IMR-90 (cell line): Measurements from ENCODE around the gene FGF2. TPM values are rescaled to one million over a fixed set of nuclear protein-coding genes. Genes with fewer than 3 reads are reported as not detected.

Experiments used
- ATAC-seq: fragments of 200-7000 bp; cut with Tn5 transposase; 2 replicates; pipeline ENCODE4 v1.9.1; 2020; ENCODE audit warnings: low read depth, mild to moderate bottlenecking, moderate library complexity
- BruUV-seq: library from RNA; stranded (reverse); fragments of 400-500 nt; replicated peaks from 2 replicates; lab custom pipeline; 2021; lab: Mats Ljungman, UMichigan
- CTCF ChIA-PET: fragments of 300-600 bp; formaldehyde crosslinking; extraction: SDS; loops from one replicate; lab custom pipeline; 2021; ENCODE audit warnings: antibody characterized with exemption; lab: Yijun Ruan, JAX
- POLR2A ChIA-PET: fragments of 300-600 bp; sonication (Branson Sonifier 250); formaldehyde crosslinking; loops from one replicate; lab custom pipeline; 2022; ENCODE audit warnings: antibody characterized with exemption; ENCODE audit not compliant: unreplicated experiment; lab: Charles Lee
- DNase-seq: peaks from one replicate; pipeline ENCODE4 v3.0.0; 2013
- H2AFZ ChIP-seq: replicated peaks from 2 replicates; pipeline ENCODE3; 2013; ENCODE audit warnings: low read length, mild to moderate bottlenecking; ENCODE audit not compliant: poor library complexity
- H2AK5ac ChIP-seq: 2 replicates; pipeline ENCODE4 v1.6.1; 2013; ENCODE audit warnings: low read depth, low read length, inconsistent platforms
- H2AK9ac ChIP-seq: replicated peaks from 2 replicates; pipeline ENCODE3; 2013; ENCODE audit warnings: mild to moderate bottlenecking, low read depth, low read length, moderate library complexity; ENCODE audit not compliant: poor library complexity
- H2BK120ac ChIP-seq: 2 replicates; pipeline ENCODE4 v1.6.1; 2013; ENCODE audit warnings: low read depth, low read length, inconsistent platforms
- H2BK15ac ChIP-seq: 3 replicates; pipeline ENCODE4 v1.6.1; 2013; ENCODE audit warnings: low read depth, low read length, inconsistent platforms
- H2BK20ac ChIP-seq: 2 replicates; pipeline ENCODE4 v1.6.1; 2013; ENCODE audit warnings: low read depth, mild to moderate bottlenecking, inconsistent platforms, low read length, moderate library complexity
- H2BK5ac ChIP-seq: 2 replicates; pipeline ENCODE4 v1.6.1; 2013; ENCODE audit warnings: mild to moderate bottlenecking, low read depth, low read length, inconsistent platforms; ENCODE audit not compliant: poor library complexity, severe bottlenecking
- H3K14ac ChIP-seq: replicated peaks from 2 replicates; pipeline ENCODE4 v1.6.1; 2013; ENCODE audit warnings: low read depth, low read length, inconsistent platforms
- H3K18ac ChIP-seq: 2 replicates; pipeline ENCODE4 v1.6.1; 2013; ENCODE audit warnings: low read depth, low read length, control low read depth
- H3K23ac ChIP-seq: 2 replicates; pipeline ENCODE4 v1.6.1; 2013; ENCODE audit warnings: low read depth, low read length, inconsistent platforms
- H3K27ac ChIP-seq: 2 replicates; pipeline ENCODE4 v1.5.1; 2013; ENCODE audit warnings: mild to moderate bottlenecking, control low read depth, low read length; ENCODE audit not compliant: insufficient read depth
- H3K27me3 ChIP-seq: 2 replicates; pipeline ENCODE4 v1.6.1; 2013; ENCODE audit warnings: low read length; ENCODE audit not compliant: control insufficient read depth, insufficient read depth
- H3K36me3 ChIP-seq: 2 replicates; pipeline ENCODE4 v1.6.1; 2013; ENCODE audit warnings: low read length, mixed read lengths; ENCODE audit not compliant: control insufficient read depth, insufficient read depth
- H3K4ac ChIP-seq: 2 replicates; pipeline ENCODE4 v1.6.1; 2013; ENCODE audit warnings: low read depth, low read length, inconsistent platforms
- H3K4me1 ChIP-seq: 2 replicates; pipeline ENCODE4 v1.6.1; 2013; ENCODE audit warnings: low read length, mixed read lengths; ENCODE audit not compliant: control insufficient read depth, insufficient read depth
- H3K4me2 ChIP-seq: 2 replicates; pipeline ENCODE4 v1.6.1; 2013; ENCODE audit warnings: low read depth, mild to moderate bottlenecking, control low read depth, low read length, moderate library complexity
- H3K4me3 ChIP-seq: 2 replicates; pipeline ENCODE4 v1.5.1; 2013; ENCODE audit warnings: low read depth, mild to moderate bottlenecking, control low read depth, low read length, moderate library complexity; ENCODE audit not compliant: insufficient read depth
- H3K56ac ChIP-seq: 2 replicates; pipeline ENCODE4 v1.6.1; 2013; ENCODE audit warnings: low read length, inconsistent platforms; ENCODE audit not compliant: insufficient read depth; ENCODE audit errors: extremely low read depth
- H3K79me1 ChIP-seq, 2 experiments: 2 replicates each; pipeline ENCODE4 v1.6.1; 2013; ENCODE audit warnings: low read length in 2 of 2, inconsistent platforms in 1 of 2, low read depth in 1 of 2
- H3K9ac ChIP-seq: 2 replicates; pipeline ENCODE4 v1.6.1; 2013; ENCODE audit warnings: low read depth, low read length, control low read depth
- H3K9me1 ChIP-seq: 2 replicates; pipeline ENCODE4 v1.6.1; 2013; ENCODE audit warnings: low read length, inconsistent platforms; ENCODE audit not compliant: insufficient read depth
- H3K9me3 ChIP-seq: 2 replicates; pipeline ENCODE4 v1.6.1; 2013; ENCODE audit warnings: low read length; ENCODE audit not compliant: control insufficient read depth, insufficient read depth
- H4K20me1 ChIP-seq: 2 replicates; pipeline ENCODE4 v1.6.1; 2013; ENCODE audit warnings: low read length, inconsistent platforms; ENCODE audit not compliant: insufficient read depth
- H4K5ac ChIP-seq: 2 replicates; pipeline ENCODE4 v1.6.1; 2013; ENCODE audit warnings: mild to moderate bottlenecking, low read depth, low read length, control low read depth
- H4K8ac ChIP-seq, 2 experiments: 2 replicates each; pipeline ENCODE4 v1.6.1; 2013; ENCODE audit warnings: low read depth in 2 of 2, low read length in 2 of 2, control low read depth in 1 of 2, inconsistent platforms in 1 of 2
- H4K91ac ChIP-seq: 2 replicates; pipeline ENCODE4 v1.6.1; 2013; ENCODE audit warnings: low read depth, low read length, inconsistent platforms; ENCODE audit not compliant: insufficient read depth
- BHLHE40 ChIP-seq: fragments of 150-350 bp; IDR thresholded peaks from 2 replicates; pipeline ENCODE4 v1.6.1; 2016; ENCODE audit warnings: mild to moderate bottlenecking, low read depth, low read length
- CEBPB ChIP-seq: IDR thresholded peaks from 2 replicates; pipeline ENCODE4 v1.6.1; 2012; ENCODE audit warnings: low read depth, low read length, improper control_type of control experiment
- CHD1 ChIP-seq: IDR thresholded peaks from 2 replicates; pipeline ENCODE4 v1.6.1; 2012; ENCODE audit warnings: low read depth, low read length, improper control_type of control experiment
- ELK1 ChIP-seq: fragments of 150-350 bp; IDR thresholded peaks from 2 replicates; pipeline ENCODE4 v1.6.1; 2016; ENCODE audit warnings: low read depth, mild to moderate bottlenecking, low read length, moderate library complexity, borderline replicate concordance
- FOS ChIP-seq: fragments of 150-350 bp; IDR thresholded peaks from 2 replicates; pipeline ENCODE4 v1.6.1; 2016; ENCODE audit warnings: low read depth, low read length
- MAFK ChIP-seq: IDR thresholded peaks from 2 replicates; pipeline ENCODE4 v1.6.1; 2012; ENCODE audit warnings: low read depth, low read length, improper control_type of control experiment
- MAZ ChIP-seq: IDR thresholded peaks from 2 replicates; pipeline ENCODE4 v1.6.1; 2012; ENCODE audit warnings: low read depth, mild to moderate bottlenecking, low read length, improper control_type of control experiment, moderate library complexity, borderline replicate concordance
- MXI1 ChIP-seq: IDR thresholded peaks from 2 replicates; pipeline ENCODE4 v1.6.1; 2012; ENCODE audit warnings: low read depth, mild to moderate bottlenecking, low read length, moderate library complexity, borderline replicate concordance
- NFE2L2 ChIP-seq: fragments of 150-350 bp; IDR thresholded peaks from 2 replicates; pipeline ENCODE4 v1.6.1; 2016; ENCODE audit warnings: low read depth, mild to moderate bottlenecking, low read length
- POLR2A ChIP-seq: IDR thresholded peaks from 2 replicates; pipeline ENCODE4 v1.6.1; 2012; ENCODE audit warnings: mild to moderate bottlenecking, low read depth, low read length
- RAD21 ChIP-seq: IDR thresholded peaks from 2 replicates; pipeline ENCODE4 v1.6.1; 2012; ENCODE audit warnings: low read length, improper control_type of control experiment
- RCOR1 ChIP-seq: IDR thresholded peaks from 2 replicates; pipeline ENCODE4 v1.6.1; 2012; ENCODE audit warnings: mild to moderate bottlenecking, low read length, improper control_type of control experiment; ENCODE audit not compliant: insufficient replicate concordance
- RFX5 ChIP-seq: IDR thresholded peaks from 2 replicates; pipeline ENCODE4 v1.8.0; 2012; ENCODE audit warnings: low read depth, mild to moderate bottlenecking, low read length, moderate library complexity
- SMC3 ChIP-seq: fragments of 150-350 bp; IDR thresholded peaks from 2 replicates; pipeline ENCODE4 v1.6.1; 2016; ENCODE audit warnings: low read depth, mild to moderate bottlenecking, antibody characterized with exemption, low read length, moderate library complexity
- USF2 ChIP-seq: fragments of 150-350 bp; IDR thresholded peaks from 2 replicates; pipeline ENCODE4 v1.6.1; 2017; ENCODE audit warnings: mild to moderate bottlenecking, antibody characterized with exemption, low read length, low read depth
- WGBS, 2 experiments: methylation state at CpG; one replicate each; pipeline versions ENCODE4 v1.1.5 to v1.1.7; 2013; ENCODE audit warnings: missing lambda C conversion rate in 2 of 2; ENCODE audit not compliant: insufficient read length in 1 of 2; ENCODE audit errors: extremely low coverage in 2 of 2; 5-methylcytosine and 5-hydroxymethylcytosine counted together
- dilution Hi-C: fragments of 300-500 bp; cut with HindIII; formaldehyde crosslinking; loops from one replicate; pipeline ENCODE4 v1.14.3; 2018; ENCODE audit warnings: low sequenced_read_pairs; ENCODE audit not compliant: unreplicated experiment
- in situ Hi-C: fragments of 300-500 bp; cut with MboI; formaldehyde crosslinking; loops from 3 replicates; pipeline ENCODE4 v1.14.3; 2019; ENCODE audit warnings: low sequenced_read_pairs, inconsistent platforms, mixed read lengths
- intact Hi-C: fragments of 100-400 bp; cut with micrococcal nuclease; formaldehyde crosslinking; loops from 2 replicates; pipeline ENCODE4 v1.10.0; 2022
- polyA plus RNA-seq, 3 experiments: library from polyadenylated mRNA; depleted of rRNA; stranded (reverse); fragments of >200 nt; gene quantifications; 2 replicates each; pipeline ENCODE4 v1.2.3, GENCODE V29; 2012; ENCODE audit warnings: low replicate concordance in 1 of 3
- total RNA-seq: library from RNA; depleted of rRNA; stranded (reverse); fragments of >200 nt; gene quantifications from 2 replicates; pipeline ENCODE4 v1.2.3, GENCODE V29; 2012

FGF2 gene
- total and polyA plus RNA-seq, 2 of the 4 experiments (the other 2 are of a cell fraction): 12.9 to 27.1 TPM

DNA sequence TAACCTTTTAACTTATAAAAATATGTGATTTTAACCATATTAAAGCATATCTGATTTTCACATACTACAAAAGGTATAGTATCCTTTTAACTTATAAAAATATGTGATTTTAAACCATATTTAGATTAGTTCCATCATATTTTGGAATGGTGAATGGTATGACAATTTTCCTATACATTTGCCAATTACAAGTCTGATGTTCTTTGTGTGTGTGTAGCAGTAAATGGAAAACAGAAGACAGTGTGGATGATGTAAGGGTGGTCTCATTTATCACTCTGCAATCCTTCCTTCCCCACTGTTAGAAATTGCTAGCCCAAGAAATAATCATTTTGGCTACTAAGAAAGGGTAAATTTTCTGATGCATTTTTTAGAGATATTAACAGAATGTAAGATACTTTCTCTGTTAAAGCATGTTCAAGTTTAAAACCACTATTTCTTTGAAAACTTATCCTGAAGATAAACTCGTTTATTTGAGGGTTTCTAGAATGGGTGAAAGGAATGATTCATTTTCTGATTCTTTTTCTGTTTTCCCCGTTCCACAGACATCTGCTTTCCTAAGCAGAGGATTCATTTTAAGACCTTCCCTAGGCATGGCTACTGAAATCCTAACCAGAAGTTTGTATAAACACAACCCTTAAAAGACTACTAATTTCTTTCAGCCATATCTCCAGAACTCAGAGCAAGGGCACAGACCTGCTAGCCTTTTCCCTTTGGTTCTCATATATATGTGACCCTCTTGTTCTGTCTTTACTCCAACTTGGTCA, 74.8 kb downstream of the FGF2 start:
- Histone ChIP-seq H3K9ac (no peak overlapping the region), H3K27ac (no peak overlapping the region), H4K91ac (no peak overlapping the region; the same call in 1 of the 2 replicates), H4K20me1 (no peaks in the 10 kb centered on the region), H3K14ac (peak overlapping the region; percentile 44), H3K79me1 (peaks cover 5 to 11% of the 10 kb centered on the region in 2 experiments; a peak in 3 of 4 replicates), H3K36me3 (no peaks in the 10 kb centered on the region; the same call in 1 of the 2 replicates), H2BK20ac (no peak overlapping the region), H3K4me3 (no peak overlapping the region), H3K9me3 (no peaks in the 10 kb centered on the region), H3K4me1 (peaks cover 11% of the 10 kb centered on the region), H3K23ac (no peak overlapping the region; the same call in 1 of the 2 replicates), H2AK9ac (no peak overlapping the region), H3K18ac (peak overlapping the region; percentile 14; the same call in 1 of the 2 replicates), H3K4me2 (no peak overlapping the region), H3K27me3 (no peaks in the 10 kb centered on the region), H3K9me1 (peaks cover 10% of the 10 kb centered on the region), H2BK120ac (peak overlapping the region; percentile 30), H4K8ac (peak overlapping the region in 1 of 2 experiments; percentile 26; a peak in 2 of 4 replicates), H2AK5ac (peak overlapping the region; percentile 36; the same call in 1 of the 2 replicates), H3K4ac (no peak overlapping the region), H2BK5ac (peak overlapping the region; percentile 60), H3K56ac (0 out of 2 replicates have a peak overlapping the region, but pooled peaks have one; percentile 18), H2BK15ac (no peak overlapping the region), H4K5ac (no peak overlapping the region), H2AFZ (no peak overlapping the region)
- ATAC-seq (peak; percentile 31), DNase-seq (peak; percentile 58)
- BruUV-seq: no TSS peak
- 17% methylated on average over 1 of the region's 2 CpGs; no CpG with 5 or more reads in 1 of the 2 experiments for WGBS, 2 experiments
- CTCF ChIA-PET: no interaction called here
- intact Hi-C loops: no loop called here
- dilution Hi-C loops: loop anchor here (25.0 kb wide), 2 partner anchors 139 to 289 kb away; partner anchors contain the start of gene IL21
- in situ Hi-C loops: loop anchor here (25.0 kb wide), 1 partner anchor 589 kb away; no protein-coding TSS in a partner anchor
- POLR2A ChIA-PET: no interaction called here
- no peak for TF ChIP-seq POLR2A
- TF ChIP-seq FOS: no peak
- TF ChIP-seq MXI1: no peak
- no peak for TF ChIP-seq RAD21
- TF ChIP-seq RFX5: no peak
- TF ChIP-seq CEBPB: no peak
- no peak for TF ChIP-seq RCOR1
- no peak for TF ChIP-seq MAZ
- no peak for TF ChIP-seq USF2
- TF ChIP-seq CHD1: no peak
- no peak for TF ChIP-seq BHLHE40
- no peak for TF ChIP-seq MAFK
- TF ChIP-seq ELK1: no peak
- no peak for TF ChIP-seq SMC3
- TF ChIP-seq NFE2L2: no peak
